ENCODE data around the gene PSMB8.

PSMB8 gene

GRCh38 chr6:32857156-32857891, 13.5 kb upstream of the PSMB8 start:
- no peak for DNase-seq (ENCODE audit: low spot score)

- no peak for DNase-seq (ENCODE audit: low spot score)
These were observed 11.8 kb upstream of the PSMB8 start for GRCh38 chr6:32855467-32856174.

- peak; percentile 66 for DNase-seq (ENCODE audit: low spot score)
These were observed 10.7 kb upstream of the PSMB8 start for GRCh38 chr6:32854376-32855178.

GRCh38 chr6:32853541-32854375, 9.9 kb upstream of the PSMB8 start, which contains the start of the genes PSMB9 and TAP1:
Gene PSMB9 (plus strand): TSS chr6:32854192. CDS start chr6:32854230, 38 bp downstream.
Gene TAP1 (minus strand): TSS chr6:32853704. CDS start chr6:32853636, 68 bp downstream.
- peak; percentile 96 for DNase-seq (ENCODE audit: low spot score)

GRCh38 chr6:32852844-32853540, 9.1 kb upstream of the PSMB8 start:
- peak; percentile 52 for DNase-seq (ENCODE audit: low spot score)

GRCh38 chr6:32852018-32852843, 8.4 kb upstream of the PSMB8 start:
- no peak for DNase-seq (ENCODE audit: low spot score)

GRCh38 chr6:32851025-32851424, 7.2 kb upstream of the PSMB8 start:
- DNase-seq (ENCODE audit: low spot score), result no peak

- DNase-seq (ENCODE audit: low spot score), result no peak
These were observed 5.3 kb upstream of the PSMB8 start for GRCh38 chr6:32849126-32849525.

- DNase-seq (ENCODE audit: low spot score), result no peak
These were observed 3.9 kb upstream of the PSMB8 start for GRCh38 chr6:32847795-32848194.

GRCh38 chr6:32847004-32847403, 3.2 kb upstream of the PSMB8 start:
- DNase-seq (ENCODE audit: low spot score), result no peak

GRCh38 chr6:32845384-32845884, 1.6 kb upstream of the PSMB8 start:
- no peak for DNase-seq (ENCODE audit: low spot score)

- no peak for DNase-seq (ENCODE audit: low spot score)
These were observed 1.1 kb upstream of the PSMB8 start for GRCh38 chr6:32844839-32845383.

- no peak for DNase-seq (ENCODE audit: low spot score)
These were observed 392 bp downstream of the PSMB8 start for GRCh38 chr6:32843331-32843978.

- DNase-seq (ENCODE audit: low spot score), result no peak
These were observed 1.2 kb downstream of the PSMB8 start for GRCh38 chr6:32842690-32843089.

GRCh38 chr6:32842021-32842650, 1.7 kb downstream of the PSMB8 start:
- DNase-seq (ENCODE audit: low spot score), result no peak

- no peak for DNase-seq (ENCODE audit: low spot score)
These were observed 3.1 kb downstream of the PSMB8 start for GRCh38 chr6:32840604-32841246.

- no peak for DNase-seq (ENCODE audit: low spot score)
These were observed 4.5 kb downstream of the PSMB8 start for GRCh38 chr6:32839356-32839755.

Data from globus pallidus (tissue), 1 donor.